Testis (tissue), 3 donors: ENCODE data around the gene PPP1R18. TPM values are rescaled to one million over a fixed set of nuclear protein-coding genes. Genes with fewer than 3 reads are reported as not detected.

ENCODE experiments used
- DNase-seq: peaks from one replicate; pipeline ENCODE4 v3.0.0-alpha.2; 2019
- H3K27ac ChIP-seq, 2 donors: fragments of 200-600 bp; sonication (generic); one replicate each; pipeline ENCODE4 v1.5.1; 2019
- H3K27me3 ChIP-seq: fragments of 200-600 bp; sonication (generic); one replicate; pipeline ENCODE4 v1.5.1; 2019
- H3K36me3 ChIP-seq: fragments of 200-600 bp; sonication (generic); one replicate; pipeline ENCODE4 v1.5.1; 2017; ENCODE audit warnings: low read depth; ENCODE audit errors: missing control alignments
- H3K4me1 ChIP-seq: fragments of 200-600 bp; sonication (generic); one replicate; pipeline ENCODE4 v1.5.1; 2019
- H3K4me3 ChIP-seq, 2 donors: fragments of 200-600 bp; sonication (generic); one replicate each; pipeline ENCODE4 v1.5.1; 2017 to 2019
- H3K9me3 ChIP-seq: fragments of 200-600 bp; sonication (generic); one replicate; pipeline ENCODE4 v1.5.1; 2017
- POLR2A ChIP-seq: fragments of 450-650 bp; IDR thresholded peaks from one replicate; pipeline ENCODE4 v1.6.1; 2017; ENCODE audit warnings: antibody characterized with exemption, mild to moderate bottlenecking, moderate library complexity
- WGBS, 2 donors: methylation state at CpG; one replicate each; pipeline ENCODE4 v1.1.5; 2018; 5-methylcytosine and 5-hydroxymethylcytosine counted together
- intact Hi-C: fragments of 100-400 bp; cut with DNase I; formaldehyde crosslinking; loops from one replicate; pipeline ENCODE4 v1.15.1; 2023; ENCODE audit warnings: low total_unique reads
- polyA plus RNA-seq: library from polyadenylated mRNA; stranded (reverse); fragments of 350-450 nt; fragmentation: Illumina TruSeq; extraction: RNeasy Lipid Tissue Mini Kit (QIAGEN cat#74804); gene quantifications from one replicate; pipeline ENCODE4 v1.2.3, GENCODE V29; 2014; ENCODE audit warnings: low read depth, low replicate concordance; ENCODE audit not compliant: insufficient read depth
- total RNA-seq, 2 donors: library from RNA; depleted of rRNA; stranded (reverse); fragments of >200 nt; gene quantifications; one replicate each; pipeline ENCODE4 v1.2.3, GENCODE V29; 2016
- TF ChIP-seq, protein P1 (sequence below), 3 experiments: fragments of 450-650 bp in 2 of 3; fragments of 200-600 bp in 1 of 3; sonication (generic) in 1 of 3; IDR thresholded peaks; one replicate each; pipeline ENCODE4 v1.5.1; 2016 to 2019; ENCODE audit warnings: antibody characterized with exemption in 3 of 3, mild to moderate bottlenecking in 2 of 3, moderate library complexity in 1 of 3

The PPP1R18 gene
- total and polyA plus RNA-seq, 3 donors from 2014 or later = 9.0 to 24.9 (median 9.3) TPM

DNA sequence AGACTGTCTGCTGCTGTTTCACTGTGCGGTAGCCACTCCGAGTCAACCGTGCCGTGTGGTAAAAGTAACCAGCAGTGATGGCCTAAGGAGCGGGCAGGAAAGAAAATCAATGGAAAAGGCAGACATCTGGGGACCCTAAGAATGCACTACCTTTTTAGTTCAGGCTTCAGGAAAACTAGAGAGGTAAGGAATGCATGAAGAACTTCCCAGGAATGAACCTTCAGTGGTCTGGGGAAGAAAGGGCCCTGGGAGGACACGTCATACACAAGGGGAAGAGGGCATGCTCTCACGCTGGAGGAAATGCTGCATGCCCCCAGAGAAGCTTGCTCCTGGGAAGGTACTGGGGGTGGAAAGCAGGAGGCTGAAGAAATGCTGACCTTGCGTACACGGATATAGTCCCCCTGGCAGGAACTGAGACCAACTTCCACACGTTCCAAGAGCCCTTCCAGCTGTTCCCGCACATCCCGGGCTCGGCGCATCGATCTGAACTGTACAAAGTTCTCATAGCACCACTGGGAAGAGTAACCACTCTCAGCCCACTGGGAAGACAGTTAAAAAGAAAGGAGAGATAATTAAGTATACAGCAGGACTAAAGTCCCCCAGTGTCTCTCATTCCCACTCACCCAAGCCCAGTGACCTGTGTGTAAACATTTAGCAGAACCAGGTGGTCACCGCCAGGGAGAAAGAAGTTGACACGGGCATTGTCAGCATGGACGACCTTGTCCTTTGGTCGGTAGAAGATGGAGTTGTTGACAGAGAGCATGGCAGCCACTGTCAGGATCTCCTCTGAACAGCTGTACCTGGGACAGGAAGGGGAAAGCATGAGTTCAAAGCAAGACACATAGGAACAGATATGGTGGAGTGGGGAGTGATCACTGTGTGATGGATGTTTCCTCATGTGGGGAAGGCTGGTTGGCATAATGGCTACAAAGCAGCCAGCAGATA, 31.4 kb downstream of the PPP1R18 start:
- WGBS, 2 donors = 85 to 93% methylated on average over 19 of the region's 19 CpGs
- H3K4me3 ChIP-seq = no peak overlapping the region
- no peaks in the 10 kb centered on the region for H3K27me3 ChIP-seq
- intact Hi-C loops = no loop called here
- no peak for TF ChIP-seq POLR2A
- TF ChIP-seq, protein P1, sequence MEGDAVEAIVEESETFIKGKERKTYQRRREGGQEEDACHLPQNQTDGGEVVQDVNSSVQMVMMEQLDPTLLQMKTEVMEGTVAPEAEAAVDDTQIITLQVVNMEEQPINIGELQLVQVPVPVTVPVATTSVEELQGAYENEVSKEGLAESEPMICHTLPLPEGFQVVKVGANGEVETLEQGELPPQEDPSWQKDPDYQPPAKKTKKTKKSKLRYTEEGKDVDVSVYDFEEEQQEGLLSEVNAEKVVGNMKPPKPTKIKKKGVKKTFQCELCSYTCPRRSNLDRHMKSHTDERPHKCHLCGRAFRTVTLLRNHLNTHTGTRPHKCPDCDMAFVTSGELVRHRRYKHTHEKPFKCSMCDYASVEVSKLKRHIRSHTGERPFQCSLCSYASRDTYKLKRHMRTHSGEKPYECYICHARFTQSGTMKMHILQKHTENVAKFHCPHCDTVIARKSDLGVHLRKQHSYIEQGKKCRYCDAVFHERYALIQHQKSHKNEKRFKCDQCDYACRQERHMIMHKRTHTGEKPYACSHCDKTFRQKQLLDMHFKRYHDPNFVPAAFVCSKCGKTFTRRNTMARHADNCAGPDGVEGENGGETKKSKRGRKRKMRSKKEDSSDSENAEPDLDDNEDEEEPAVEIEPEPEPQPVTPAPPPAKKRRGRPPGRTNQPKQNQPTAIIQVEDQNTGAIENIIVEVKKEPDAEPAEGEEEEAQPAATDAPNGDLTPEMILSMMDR (IDR thresholded peaks at IDR 0.05) = no peak
- H3K4me1 ChIP-seq = no peaks in the 10 kb centered on the region
- no peaks in the 10 kb centered on the region for H3K36me3 ChIP-seq
- H3K9me3 ChIP-seq = no peaks in the 10 kb centered on the region
- no peak overlapping the region for H3K27ac ChIP-seq
- DNase-seq = no peak

DNA sequence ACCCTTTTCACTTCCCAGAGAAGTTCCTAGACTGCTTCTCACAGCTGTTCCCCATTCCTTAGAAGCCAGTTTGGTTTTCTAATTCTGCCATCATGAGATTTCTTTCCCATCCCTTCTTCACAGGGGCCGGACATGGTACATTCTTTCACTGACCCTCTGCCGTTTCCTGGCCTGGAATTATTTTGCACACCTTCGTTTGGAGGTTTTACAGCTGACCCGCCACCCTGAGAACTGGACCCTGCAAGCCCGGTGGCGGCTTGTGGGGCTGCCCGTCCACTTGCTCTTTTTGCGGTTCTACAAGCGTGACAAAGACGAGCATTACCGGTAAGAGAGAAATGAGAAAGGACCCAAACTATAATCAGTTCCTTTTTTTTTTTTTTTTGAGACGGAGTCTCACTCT, 35.3 kb downstream of the PPP1R18 start:
- 84 to 94% methylated on average over 12 of the region's 12 CpGs for WGBS, 2 donors
- no peak for DNase-seq
- Histone ChIP-seq H3K4me1 (peaks cover 6% of the 10 kb centered on the region), H3K27me3 (no peaks in the 10 kb centered on the region), H3K9me3 (no peaks in the 10 kb centered on the region), H3K4me3 (no peak overlapping the region), H3K36me3 (no peaks in the 10 kb centered on the region), H3K27ac (no peak overlapping the region)
- TF ChIP-seq, protein P1 (IDR thresholded peaks at IDR 0.05) = no peak
- no peak for TF ChIP-seq POLR2A
- intact Hi-C loops = no loop called here

DNA sequence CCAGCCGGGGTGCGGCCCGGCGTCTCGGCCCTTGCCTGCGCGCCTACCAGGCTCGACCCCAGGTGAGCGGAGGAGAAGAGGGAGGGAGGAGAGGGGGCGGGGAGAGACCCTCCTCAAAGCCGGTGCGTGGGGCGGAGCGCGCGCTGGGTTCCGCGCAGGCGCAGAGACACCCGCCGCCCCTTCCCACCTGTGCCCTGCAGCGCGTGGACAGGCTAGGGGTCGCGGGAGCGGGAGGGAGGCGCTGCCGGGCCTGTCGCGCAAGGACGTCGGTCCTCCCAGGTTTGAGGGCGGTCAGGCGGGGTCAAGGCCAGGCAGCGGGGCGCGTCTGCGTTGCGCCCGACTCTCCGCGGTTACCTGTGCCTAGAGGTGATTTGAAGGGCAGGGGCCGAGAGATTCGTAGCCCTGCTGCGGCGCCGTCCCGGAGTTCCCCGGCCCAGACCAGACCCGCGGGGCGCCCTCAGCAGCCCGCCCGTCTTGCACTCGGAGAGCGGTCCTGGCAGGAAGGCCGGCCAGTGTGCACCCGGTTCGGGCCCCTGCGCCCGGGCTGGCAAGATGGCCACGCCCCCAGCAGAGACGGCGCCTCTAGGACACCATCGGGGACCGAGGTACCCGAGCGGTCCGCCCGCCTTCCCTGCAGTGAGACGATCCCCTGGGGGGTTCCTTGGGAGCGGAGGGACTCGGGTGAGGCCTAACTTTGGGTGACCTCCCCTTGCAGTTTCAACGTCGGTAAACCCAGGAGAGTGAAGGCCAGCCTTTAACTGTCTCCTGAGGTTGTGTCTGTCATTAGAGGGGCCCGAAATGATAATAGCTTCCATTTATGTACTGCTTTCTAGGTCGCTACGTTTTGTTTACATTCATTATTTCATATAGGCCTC, 39.0 kb downstream of the PPP1R18 start:
- Histone ChIP-seq H3K9me3 (no peaks in the 10 kb centered on the region), H3K27me3 (no peaks in the 10 kb centered on the region), H3K27ac (peak overlapping the region; percentile 83 to 91), H3K4me1 (peaks cover 7% of the 10 kb centered on the region), H3K36me3 (no peaks in the 10 kb centered on the region), H3K4me3 (peak overlapping the region; percentile 91 to 97)
- DNase-seq = peak; percentile 77
- TF ChIP-seq, protein P1 (IDR thresholded peaks at IDR 0.05) = no peak
- no peak for TF ChIP-seq POLR2A
- intact Hi-C loops = no loop called here
- WGBS, 2 donors = 1% methylated on average over 31 to 44 of the region's 78 CpGs

DNA sequence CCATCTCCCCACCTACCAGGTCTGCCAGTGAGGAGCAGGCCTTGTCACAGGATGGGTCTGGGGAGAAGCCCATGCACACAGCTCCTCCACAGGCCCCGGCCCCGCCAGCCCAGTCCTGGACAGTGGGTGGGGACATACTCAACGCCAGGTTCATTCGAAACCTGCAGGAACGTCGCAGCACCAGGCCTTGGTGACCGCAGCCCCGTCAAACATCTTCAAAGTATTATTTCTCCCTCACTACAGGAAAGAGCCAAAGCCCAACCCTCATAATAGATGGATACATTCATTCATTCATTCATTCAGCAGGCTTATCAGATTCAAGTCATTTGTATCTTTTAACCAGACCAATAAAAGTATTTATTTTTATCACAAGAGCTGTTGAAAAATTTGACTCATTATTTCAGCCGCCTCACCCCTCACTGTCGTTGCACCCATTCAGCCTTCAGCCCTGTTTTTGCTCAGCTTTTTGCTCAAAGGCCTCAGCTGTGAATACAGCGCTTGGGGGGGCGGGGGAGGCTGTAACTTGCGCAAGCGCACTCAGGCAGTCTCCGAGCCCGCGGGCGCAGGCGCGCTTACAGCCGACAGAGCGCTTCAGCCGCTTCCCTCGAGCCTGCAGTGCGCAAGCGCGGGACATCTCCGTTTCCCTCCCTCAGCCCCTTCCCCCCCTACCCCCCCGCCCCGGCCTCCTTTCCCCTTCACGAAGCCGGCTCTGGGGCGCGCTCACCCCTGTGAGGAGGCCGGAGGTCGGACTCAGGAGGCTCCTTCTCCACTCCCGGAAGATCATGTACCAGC, 39.8 kb downstream of the PPP1R18 start, which contains the start of gene C6orf136:
Gene C6orf136 (plus strand): TSS at position 684 of the 792 bp plus-strand sequence. CDS start 99 bp downstream, at position 783.
- TF ChIP-seq POLR2A = no peak
- TF ChIP-seq, protein P1 (IDR thresholded peaks at IDR 0.05) = no peak
- peak within 1 kb of the TSS; percentile 83 to 91 for H3K27ac ChIP-seq
- H3K4me3 ChIP-seq = peak within 1 kb of the TSS; percentile 91 to 97
- WGBS, 2 donors = 10 to 21% methylated on average over 9 to 35 of the region's 37 CpGs
- no peaks in the 10 kb centered on the region for H3K27me3 ChIP-seq
- no peaks in the 10 kb centered on the region for H3K36me3 ChIP-seq
- no peaks in the 10 kb centered on the region for H3K9me3 ChIP-seq
- intact Hi-C loops = no loop called here
- H3K4me1 ChIP-seq = peaks cover 7% of the 10 kb centered on the region
- DNase-seq = peak; percentile 94
